ENCODE data around the gene GRIFIN.

GRCh38 chr7:2476298-2476697, at the start of gene GRIFIN:
- TF ChIP-seq, protein P1, sequence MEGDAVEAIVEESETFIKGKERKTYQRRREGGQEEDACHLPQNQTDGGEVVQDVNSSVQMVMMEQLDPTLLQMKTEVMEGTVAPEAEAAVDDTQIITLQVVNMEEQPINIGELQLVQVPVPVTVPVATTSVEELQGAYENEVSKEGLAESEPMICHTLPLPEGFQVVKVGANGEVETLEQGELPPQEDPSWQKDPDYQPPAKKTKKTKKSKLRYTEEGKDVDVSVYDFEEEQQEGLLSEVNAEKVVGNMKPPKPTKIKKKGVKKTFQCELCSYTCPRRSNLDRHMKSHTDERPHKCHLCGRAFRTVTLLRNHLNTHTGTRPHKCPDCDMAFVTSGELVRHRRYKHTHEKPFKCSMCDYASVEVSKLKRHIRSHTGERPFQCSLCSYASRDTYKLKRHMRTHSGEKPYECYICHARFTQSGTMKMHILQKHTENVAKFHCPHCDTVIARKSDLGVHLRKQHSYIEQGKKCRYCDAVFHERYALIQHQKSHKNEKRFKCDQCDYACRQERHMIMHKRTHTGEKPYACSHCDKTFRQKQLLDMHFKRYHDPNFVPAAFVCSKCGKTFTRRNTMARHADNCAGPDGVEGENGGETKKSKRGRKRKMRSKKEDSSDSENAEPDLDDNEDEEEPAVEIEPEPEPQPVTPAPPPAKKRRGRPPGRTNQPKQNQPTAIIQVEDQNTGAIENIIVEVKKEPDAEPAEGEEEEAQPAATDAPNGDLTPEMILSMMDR (IDR thresholded peaks at IDR 0.05): no peak
- TF ChIP-seq TEAD4 (IDR thresholded peaks at IDR 0.05; ENCODE audit: borderline replicate concordance, insufficient read depth) (no peak), CHD2 (IDR thresholded peaks at IDR 0.05; ENCODE audit: low read length, partially characterized antibody) (no peak), REST (IDR thresholded peaks at IDR 0.05; ENCODE audit: low read depth, low read length) (no peak), NRF1 (IDR thresholded peaks at IDR 0.05; ENCODE audit: low read depth, low read length) (no peak), MAX (IDR thresholded peaks at IDR 0.05; ENCODE audit: low read depth) (no peak), POLR2AphosphoS5 (IDR thresholded peaks at IDR 0.05; ENCODE audit: low read depth, low read length) (no peak), SMC3 (IDR thresholded peaks at IDR 0.05; ENCODE audit: low read depth, low read length) (no peak), YY1 (IDR thresholded peaks at IDR 0.05; ENCODE audit: low read depth) (no peak)
- TF ChIP-seq, protein P2, sequence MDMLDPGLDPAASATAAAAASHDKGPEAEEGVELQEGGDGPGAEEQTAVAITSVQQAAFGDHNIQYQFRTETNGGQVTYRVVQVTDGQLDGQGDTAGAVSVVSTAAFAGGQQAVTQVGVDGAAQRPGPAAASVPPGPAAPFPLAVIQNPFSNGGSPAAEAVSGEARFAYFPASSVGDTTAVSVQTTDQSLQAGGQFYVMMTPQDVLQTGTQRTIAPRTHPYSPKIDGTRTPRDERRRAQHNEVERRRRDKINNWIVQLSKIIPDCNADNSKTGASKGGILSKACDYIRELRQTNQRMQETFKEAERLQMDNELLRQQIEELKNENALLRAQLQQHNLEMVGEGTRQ (IDR thresholded peaks at IDR 0.05; ENCODE audit: borderline replicate concordance, low read depth, low read length): no peak

Data from SK-N-SH (cell line).